ENCODE data around the gene APH1B.
"Not testable (repeated sequence)": the region's sequence is repeated elsewhere in the genome, so short reads cannot be mapped to it uniquely, and the experiment has no call there.

The APH1B gene

GRCh38 chr15:63277038-63277892 is at the start of gene APH1B:
TSS of gene APH1B (plus strand) at chr15:63277605. CDS start at chr15:63277624, 19 bp downstream.
- peak; percentile 87 for DNase-seq

DNA sequence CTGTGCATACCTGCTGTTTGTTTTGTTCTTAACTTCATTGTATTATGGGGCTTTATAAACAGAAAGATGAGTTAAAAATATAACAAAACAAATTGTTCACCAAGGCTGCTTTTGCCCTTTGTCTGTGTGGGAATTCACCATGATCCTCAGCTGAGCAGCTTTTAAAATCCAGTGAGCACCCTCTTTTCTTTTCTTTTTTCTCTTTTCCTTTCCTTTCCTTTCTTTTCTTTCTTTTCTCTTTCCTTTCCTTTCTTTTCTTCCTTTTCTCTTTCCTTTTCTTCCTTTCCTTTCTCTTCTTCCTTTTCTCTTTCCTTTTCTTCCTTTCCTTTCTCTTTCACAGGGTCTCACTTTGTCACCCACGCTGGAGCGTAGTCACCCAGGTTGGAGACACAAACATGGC is 49.7 kb upstream of the APH1B start:
- DNase-seq, result no peak

GRCh38 chr15:63231206-63231605 is 46.2 kb upstream of the APH1B start:
- no peak for DNase-seq

GRCh38 chr15:63231706-63232105 is 45.7 kb upstream of the APH1B start:
- no peak for DNase-seq

DNA sequence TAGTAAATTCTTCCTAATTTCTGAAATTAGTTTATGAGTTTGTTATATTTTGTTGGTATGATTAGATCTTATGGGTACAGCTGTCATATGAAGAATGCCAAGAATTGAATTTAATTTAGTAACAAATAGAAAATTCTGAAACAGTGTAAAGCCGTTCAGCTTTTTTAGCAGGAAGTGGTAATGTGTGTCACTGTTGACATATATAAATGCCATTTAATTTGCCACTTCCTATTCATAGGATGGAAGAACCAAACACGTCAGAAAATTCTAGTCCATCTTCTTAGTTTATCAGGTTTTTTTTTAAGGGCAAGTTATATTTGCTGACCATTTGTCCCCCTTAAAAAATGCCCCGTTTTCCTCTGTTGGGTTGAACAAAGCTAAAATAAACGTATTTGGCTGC is 45.0 kb upstream of the APH1B start:
- peak; percentile 55 for DNase-seq

GRCh38 chr15:63232943-63233342 is 44.5 kb upstream of the APH1B start:
- no peak for DNase-seq

- DNase-seq, result no peak
These were observed 43.6 kb upstream of the APH1B start for GRCh38 chr15:63233667-63234423.

DNA sequence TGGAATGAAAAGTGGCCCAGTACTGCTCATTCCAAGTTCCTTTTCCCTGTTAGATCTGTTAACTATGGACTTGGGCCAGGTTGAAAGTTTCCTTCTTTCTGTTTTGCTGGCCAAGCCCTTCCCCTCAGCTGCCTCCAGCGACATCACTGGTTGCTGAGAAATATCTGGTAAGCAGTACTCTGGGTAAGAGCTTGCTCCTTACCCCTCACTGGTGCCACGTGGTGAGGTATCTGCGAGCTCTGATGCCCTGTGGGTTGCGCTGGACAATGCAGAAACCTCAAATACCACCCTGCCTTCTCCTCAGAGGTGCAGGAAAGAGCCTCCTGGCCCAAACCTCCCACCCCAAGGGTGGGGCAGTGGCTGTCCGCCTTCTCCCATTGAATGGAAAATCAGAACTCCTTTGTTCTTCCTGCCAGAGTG is 42.9 kb upstream of the APH1B start:
- DNase-seq, result no peak

- DNase-seq, result no peak
These were observed 41.1 kb upstream of the APH1B start for GRCh38 chr15:63236272-63236671.

DNA sequence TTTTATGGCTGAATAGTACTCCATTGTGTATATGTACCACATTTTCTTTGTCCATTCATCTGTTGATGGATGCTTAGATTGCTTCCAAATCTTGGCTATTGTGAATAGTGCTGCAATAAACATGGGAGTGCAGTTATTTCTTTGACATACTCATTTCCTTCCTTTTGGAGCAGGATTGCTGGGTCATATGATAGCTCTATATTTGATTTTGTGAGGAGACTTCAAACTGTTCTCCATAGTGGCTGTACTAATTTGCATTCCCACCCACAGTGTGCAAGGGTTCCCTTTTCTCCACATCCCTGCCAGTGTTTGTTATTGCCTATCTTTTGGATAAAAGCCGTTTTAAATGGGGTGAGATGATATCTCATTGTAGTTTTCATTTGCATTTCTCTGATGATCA is 40.3 kb upstream of the APH1B start:
- not testable (repeated sequence) for DNase-seq

DNA sequence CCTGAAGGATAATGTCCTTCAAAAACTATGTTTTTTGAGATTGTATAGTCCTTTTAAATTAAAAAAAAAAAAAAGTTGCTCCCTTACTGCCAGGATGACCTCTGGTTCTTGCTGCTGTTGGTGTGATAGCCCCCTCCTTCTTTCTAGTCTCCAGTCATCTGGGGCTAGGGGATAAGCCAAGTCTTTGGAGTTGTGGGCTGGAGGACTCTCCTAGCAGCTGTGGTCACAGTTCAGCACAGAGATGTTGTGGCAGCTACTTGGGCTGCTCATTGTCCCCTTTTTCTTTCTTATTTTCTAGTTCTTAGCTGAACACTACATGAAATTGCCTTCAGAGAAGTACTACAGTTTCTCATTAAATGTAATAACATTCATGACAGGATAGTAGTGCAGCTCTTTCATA is 39.2 kb upstream of the APH1B start:
- no peak for DNase-seq

DNA sequence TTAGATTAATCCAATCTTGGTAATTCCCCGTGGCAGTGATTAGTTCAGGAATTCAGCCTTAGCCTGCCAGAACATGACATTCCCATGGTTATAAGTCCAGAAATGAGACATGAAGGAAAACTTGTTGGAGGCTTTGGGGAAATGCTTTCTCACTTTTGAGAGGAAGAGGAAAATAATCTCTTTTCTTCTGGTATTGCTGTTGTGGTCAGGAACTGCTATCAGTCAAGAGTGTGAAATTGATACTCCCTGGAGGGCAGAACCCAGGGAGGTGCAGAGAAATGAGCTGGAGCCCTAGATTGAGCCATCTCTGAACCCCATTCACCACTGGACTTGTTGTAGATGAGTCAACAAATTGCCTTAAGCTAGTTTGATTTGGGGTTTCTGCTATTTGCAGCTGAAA is 38.6 kb upstream of the APH1B start:
- DNase-seq, result no peak

DNA sequence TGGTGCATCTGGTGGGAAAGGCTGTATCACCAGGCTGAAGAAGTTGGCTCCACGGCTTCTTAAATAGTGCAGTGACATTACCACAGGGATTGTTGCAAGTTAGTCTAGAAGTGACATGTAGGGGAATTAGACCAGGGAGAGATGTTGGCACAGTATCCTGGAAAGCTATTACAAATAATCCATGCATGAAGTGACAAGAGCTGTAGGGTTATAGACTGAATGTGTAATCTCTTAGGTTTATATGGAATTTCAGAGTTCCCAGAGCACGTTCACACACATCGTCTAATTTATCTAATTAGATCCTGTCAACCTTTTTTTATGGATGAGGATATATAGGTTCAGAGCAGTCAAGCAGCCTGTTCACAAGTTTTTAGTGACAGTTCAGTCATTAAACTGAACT is 37.3 kb upstream of the APH1B start:
- no peak for DNase-seq

- no peak for DNase-seq
These were observed 36.1 kb upstream of the APH1B start for GRCh38 chr15:63241316-63241715.

DNA sequence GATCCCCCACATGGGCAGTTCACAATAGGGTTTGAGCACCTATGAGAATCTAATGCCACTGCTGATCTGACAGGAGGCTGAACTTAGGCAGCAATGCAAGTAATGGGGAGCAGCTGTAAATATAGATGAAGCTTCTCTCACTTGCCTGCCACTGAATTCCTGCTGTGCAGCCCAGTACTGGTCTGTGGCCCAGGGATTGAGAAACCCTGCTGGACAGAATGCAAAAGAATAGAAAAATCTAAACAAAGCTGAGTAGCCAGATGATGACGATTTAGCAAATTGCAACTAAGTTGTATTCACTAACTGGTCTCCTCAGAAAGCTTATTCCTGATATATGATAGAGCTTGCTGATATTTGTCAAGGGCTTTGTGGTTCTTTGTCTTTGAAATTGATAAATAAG is 34.3 kb upstream of the APH1B start:
- no peak for DNase-seq

GRCh38 chr15:63243776-63244175 is 33.6 kb upstream of the APH1B start:
- no peak for DNase-seq

GRCh38 chr15:63244399-63244798 is 33.0 kb upstream of the APH1B start:
- no peak for DNase-seq

DNA sequence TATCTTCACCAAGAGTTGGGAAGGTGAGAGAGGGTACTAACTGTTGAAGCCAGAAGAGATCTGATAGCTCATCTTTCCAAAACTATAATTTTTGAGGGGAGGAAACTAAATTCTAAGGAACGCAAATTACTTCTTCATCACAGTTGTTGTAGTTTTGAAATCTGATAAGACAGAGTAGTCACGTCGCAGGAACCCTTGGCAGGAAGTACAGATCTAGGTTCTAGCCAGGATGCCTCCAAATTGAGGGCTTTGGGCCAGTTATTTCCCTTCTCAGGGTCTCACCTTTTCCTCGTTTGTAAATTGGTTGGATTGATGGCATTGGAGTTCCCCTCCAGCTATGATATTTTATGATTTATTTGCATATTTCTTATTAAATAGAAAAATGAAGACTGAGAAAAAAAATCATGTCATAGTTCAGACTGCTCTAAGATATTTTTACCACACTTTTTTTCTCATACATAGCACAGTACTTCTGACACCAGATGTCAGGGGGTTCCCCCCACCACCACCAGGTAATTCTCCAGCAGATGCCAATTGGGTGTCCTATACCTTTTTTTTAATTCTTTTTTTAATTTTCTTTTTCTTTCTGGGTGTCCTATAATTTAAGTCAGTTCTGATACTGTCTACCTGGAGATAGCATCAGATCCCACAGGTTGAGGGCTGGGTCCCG is 32.3 kb upstream of the APH1B start:
- peak; percentile 31 for DNase-seq

GRCh38 chr15:63246691-63247469 is 30.5 kb upstream of the APH1B start:
- no peak for DNase-seq

DNA sequence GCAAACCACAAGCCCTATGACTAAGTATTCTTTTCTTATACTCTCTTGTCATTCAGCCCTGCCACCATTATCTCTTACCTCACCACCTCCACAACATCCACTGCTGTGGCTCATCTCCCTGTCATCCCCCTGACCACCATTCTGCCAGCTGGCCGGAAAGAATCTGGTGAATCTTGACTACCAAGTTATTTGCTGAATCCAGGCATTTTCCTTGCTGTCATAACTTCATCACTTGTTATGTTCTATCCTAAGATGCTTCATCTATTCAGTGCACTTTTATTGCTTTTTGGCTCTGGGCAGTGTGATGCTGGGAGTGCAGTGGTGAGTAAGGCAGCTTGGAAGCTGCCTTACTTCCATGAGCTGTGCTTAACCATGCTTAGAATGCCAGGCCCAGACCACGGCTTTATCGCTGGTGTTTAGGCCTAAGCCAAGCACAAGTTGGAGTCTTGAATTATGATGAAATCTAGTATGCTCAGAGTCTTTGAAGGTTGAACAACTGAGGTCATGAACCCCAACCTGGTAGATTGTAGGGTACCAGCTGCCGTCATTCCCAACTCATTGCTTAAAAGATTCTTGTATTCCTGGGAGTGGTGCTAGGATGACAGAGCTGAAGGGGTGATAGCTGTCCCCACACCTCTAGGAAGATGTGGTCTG is 27.0 kb upstream of the APH1B start:
- DNase-seq, result no peak

GRCh38 chr15:63251701-63252100 is 25.7 kb upstream of the APH1B start:
- no peak for DNase-seq

DNA sequence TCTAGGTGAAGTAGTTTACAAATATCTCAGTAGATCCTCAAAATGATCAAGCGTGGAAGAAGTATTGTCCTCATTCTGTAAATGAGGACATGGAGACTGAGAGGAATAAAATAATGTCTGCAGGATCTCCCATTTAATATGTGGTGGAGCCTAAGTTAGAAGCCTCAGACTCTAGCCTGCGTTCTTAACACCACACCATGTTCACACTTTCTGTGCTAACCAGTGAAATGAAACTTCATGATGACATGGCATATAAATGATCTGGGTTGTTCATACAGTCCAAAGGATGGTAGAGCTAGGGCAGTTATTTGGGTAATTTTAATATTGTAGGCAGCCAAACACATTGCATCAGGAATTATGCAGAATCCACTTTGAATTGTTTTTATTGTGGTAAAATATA is 25.1 kb upstream of the APH1B start:
- DNase-seq, result no peak
